A549 (cell line): ENCODE measurements around the gene WWP2. TPM values are rescaled to one million over a fixed set of nuclear protein-coding genes. Genes with fewer than 3 reads are reported as not detected.
A peak's percentile ranks its signal among the peaks of the same experiment; 100 is the strongest.

Source experiments
- ATAC-seq, 2 experiments: fragments of 200-7000 bp in 1 of 2; fragments of >200 bp in 1 of 2; cut with Nextera tagmentation in 1 of 2; cut with Tn5 transposase in 1 of 2; 3 replicates each; pipeline versions ENCODE4 v1.8.0 to v1.9.1; 2018 to 2020; ENCODE audit warnings: mild to moderate bottlenecking in 1 of 2, moderate library complexity in 1 of 2
- CTCF ChIA-PET: fragments of 300-600 bp; sonication (Branson Sonifier 250); formaldehyde crosslinking; extraction: SDS; loops from one replicate; lab custom pipeline; 2021; ENCODE audit warnings: antibody characterized with exemption, inconsistent platforms; lab: Yijun Ruan, JAX
- POLR2A ChIA-PET: fragments of 350-600 bp; formaldehyde crosslinking; extraction: SDS; loops from one replicate; lab custom pipeline; 2021; ENCODE audit warnings: antibody characterized with exemption, inconsistent platforms; lab: Yijun Ruan, JAX
- DNase-seq, 2 experiments: peaks; one replicate each; pipeline versions ENCODE4 v3.0.0 to v3.0.0-alpha.2; 2011 to 2016; ENCODE audit warnings: low read depth in 1 of 2, low spot score in 1 of 2
- FAIRE-seq: peaks from 2 replicates; lab custom pipeline; 2011; peaks lifted over from hg19 to GRCh38; lab: Jason Lieb, UNC
- H3K27ac ChIP-seq, 2 experiments: fragments of >200 bp; sonication (Bioruptor Twin); formaldehyde crosslinking; 3 replicates each; pipeline ENCODE4 v1.5.1; 2016 to 2017
- H3K4me1 ChIP-seq: fragments of >200 bp; sonication (Bioruptor Twin); formaldehyde crosslinking; 3 replicates; pipeline ENCODE4 v1.6.1; 2016
- H3K4me2 ChIP-seq: fragments of >200 bp; sonication (Bioruptor Twin); formaldehyde crosslinking; 3 replicates; pipeline ENCODE4 v1.6.1; 2016
- H3K4me3 ChIP-seq: fragments of >200 bp; sonication (Bioruptor Twin); formaldehyde crosslinking; 3 replicates; pipeline ENCODE4 v1.5.1; 2016
- H3K9me3 ChIP-seq: fragments of >200 bp; sonication (Bioruptor Twin); formaldehyde crosslinking; 3 replicates; pipeline ENCODE4 v1.6.1; 2016
- ATOH8 ChIP-seq: fragments of 250-450 bp; sonication (Bioruptor Pico); IDR thresholded peaks from 2 replicates; pipeline ENCODE4 v1.5.0; 2020; ENCODE audit warnings: low read depth, mild to moderate bottlenecking, moderate library complexity
- BHLHE40 ChIP-seq: IDR thresholded peaks from 2 replicates; pipeline ENCODE4 v1.6.1; 2012; ENCODE audit warnings: low read depth, low read length, inconsistent platforms
- CBX2 ChIP-seq: fragments of 200-600 bp; sonication (generic); IDR thresholded peaks from 2 replicates; pipeline ENCODE4 v1.6.1; 2016; ENCODE audit warnings: low read depth, mild to moderate bottlenecking, borderline replicate concordance
- CBX8 ChIP-seq: fragments of 200-600 bp; sonication (generic); IDR thresholded peaks from 2 replicates; pipeline ENCODE4 v1.6.1; 2016
- CHD2 ChIP-seq: fragments of 150-350 bp; IDR thresholded peaks from 2 replicates; pipeline ENCODE4 v1.6.1; 2014; ENCODE audit warnings: low read length; ENCODE audit not compliant: partially characterized antibody
- CTCF ChIP-seq: fragments of >200 bp; sonication (Bioruptor Twin); formaldehyde crosslinking; IDR thresholded peaks from 3 replicates; pipeline ENCODE4 v1.5.1; 2016
- EHF ChIP-seq: fragments of 250-450 bp; sonication (Bioruptor Pico); IDR thresholded peaks from 2 replicates; pipeline ENCODE4 v1.5.0; 2020; ENCODE audit warnings: mild to moderate bottlenecking
- EP300 ChIP-seq, 2 experiments: fragments of >200 bp; sonication (Bioruptor Twin); formaldehyde crosslinking; IDR thresholded peaks; 2 replicates in 1 of 2; 3 replicates in 1 of 2; pipeline ENCODE4 v1.6.1; 2016 to 2017
- ESRRA ChIP-seq: fragments of 150-350 bp; IDR thresholded peaks from 2 replicates; pipeline ENCODE4 v1.6.1; 2014; ENCODE audit warnings: mild to moderate bottlenecking, low read length, borderline replicate concordance
- HES2 ChIP-seq: fragments of >200 bp; sonication (Bioruptor Twin); formaldehyde crosslinking; IDR thresholded peaks from 2 replicates; pipeline ENCODE4 v1.6.1; 2016
- HMGXB4 ChIP-seq: fragments of 250-450 bp; sonication (Bioruptor Pico); IDR thresholded peaks from 2 replicates; pipeline ENCODE4 v1.5.0; 2021; ENCODE audit warnings: mild to moderate bottlenecking, moderate library complexity, borderline replicate concordance
- HOXB5 ChIP-seq: fragments of 250-450 bp; sonication (Bioruptor Pico); IDR thresholded peaks from 2 replicates; pipeline ENCODE4 v1.5.0; 2020; ENCODE audit warnings: mild to moderate bottlenecking, moderate library complexity
- JUN ChIP-seq, 2 experiments: fragments of >200 bp; sonication (Bioruptor Twin); formaldehyde crosslinking; IDR thresholded peaks; 2 replicates in 1 of 2; 3 replicates in 1 of 2; pipeline ENCODE4 v1.6.1; 2016 to 2017
- MAZ ChIP-seq: fragments of 150-350 bp; IDR thresholded peaks from 2 replicates; pipeline ENCODE4 v1.6.1; 2014; ENCODE audit warnings: antibody characterized with exemption, low read depth, low read length, borderline replicate concordance
- NR3C1 ChIP-seq: fragments of >200 bp; sonication (Bioruptor Twin); formaldehyde crosslinking; IDR thresholded peaks from 3 replicates; pipeline ENCODE4 v1.6.1; 2017
- POLR2A ChIP-seq: IDR thresholded peaks from 2 replicates; pipeline ENCODE4 v1.6.1; 2012; ENCODE audit warnings: mild to moderate bottlenecking, low read length
- REST ChIP-seq: fragments of 200-600 bp; sonication (generic); IDR thresholded peaks from 2 replicates; pipeline ENCODE4 v1.6.1; 2016; ENCODE audit warnings: antibody characterized with exemption, mild to moderate bottlenecking, moderate library complexity
- TP53 ChIP-seq: fragments of 250-450 bp; sonication (Bioruptor Pico); IDR thresholded peaks from 2 replicates; pipeline ENCODE4 v1.5.0; 2021; ENCODE audit warnings: mild to moderate bottlenecking, moderate library complexity
- ZNF302 ChIP-seq: fragments of 250-450 bp; sonication (Bioruptor Pico); IDR thresholded peaks from 2 replicates; pipeline ENCODE4 v1.9.0; 2021; ENCODE audit warnings: inconsistent platforms, mild to moderate bottlenecking, moderate library complexity
- WGBS: methylation state at CpG from one replicate; pipeline ENCODE4 v1.1.6; 2017; ENCODE audit errors: missing lambda C conversion rate; 5-methylcytosine and 5-hydroxymethylcytosine counted together
- polyA plus RNA-seq, 4 experiments: library from polyadenylated mRNA; depleted of rRNA in 3 of 4; stranded (reverse); fragments of >200 nt; fragmentation: RNase III in 1 of 4; extraction: RNeasy Plus Mini Kit Qiagen cat#74134 plus additional on column Dnase treatment in 1 of 4; gene quantifications; 2 replicates in 3 of 4; 3 replicates in 1 of 4; pipeline ENCODE4 v1.2.3, GENCODE V29; 2011 to 2017

The WWP2 gene
- polyA plus RNA-seq, 2 of the 4 experiments (the other 2 are of a cell fraction) = 16.1 to 16.2 TPM

- CTCF ChIA-PET = interaction anchor here (0.9 to 18.6 kb wide), 3 partner anchors 7 to 38 kb away, joined by 3 to 160 read pairs (median 7); partner anchors contain the start of gene NOB1
- H3K4me3 ChIP-seq = no peak overlapping the region
- 92% methylated on average over 10 of the region's 10 CpGs for WGBS
- TF ChIP-seq EHF = no peak
- TF ChIP-seq CBX8 = no peak
- no peak for TF ChIP-seq ESRRA
- no peak for TF ChIP-seq BHLHE40
- TF ChIP-seq HES2 = no peak
- no peak for TF ChIP-seq HOXB5 (CRISPR knock-in tag)
- TF ChIP-seq CHD2 = no peak
- TF ChIP-seq POLR2A = no peak
- no peak for TF ChIP-seq CBX2
- TF ChIP-seq ZNF302 = no peak
- TF ChIP-seq ATOH8 (CRISPR knock-in tag) = no peak
- TF ChIP-seq MAZ = no peak
- TF ChIP-seq CTCF = no peak
- no peak for TF ChIP-seq JUN (IDR thresholded peaks at IDR 0.05)
- TF ChIP-seq EP300 (IDR thresholded peaks at IDR 0.05) = no peak
- TF ChIP-seq HMGXB4 (CRISPR knock-in tag) = no peak
- TF ChIP-seq REST = no peak
- no peak for TF ChIP-seq TP53 (CRISPR knock-in tag)
- no peak for TF ChIP-seq NR3C1
- H3K27ac ChIP-seq = 0 out of 6 replicates have a peak overlapping the region, but pooled peaks of 1 of the 2 experiments have one; percentile 23
- POLR2A ChIA-PET = interaction anchor here (0.6 to 1.4 kb wide), 2 partner anchors 36 to 321 kb away, joined by 3 to 4 read pairs; partner anchors contain the start of gene NOB1
- no peak for FAIRE-seq
- no peaks in the 10 kb centered on the region for H3K9me3 ChIP-seq
- no peak for ATAC-seq
- peaks cover 52% of the 10 kb centered on the region for H3K4me1 ChIP-seq
- 0 out of 3 replicates have a peak overlapping the region, but pooled peaks have one; percentile 4 for H3K4me2 ChIP-seq
- DNase-seq = no peak
These were observed 43.9 kb upstream of the WWP2 start for GRCh38 chr16:69718111-69718764.
